HuH-7 (cell line): Measurements from ENCODE around the gene RTN4RL1.

ENCODE experiments used
- DNase-seq: peaks from one replicate; pipeline ENCODE4 v3.0.0; 2011; ENCODE audit warnings: low spot score

The RTN4RL1 gene

DNA sequence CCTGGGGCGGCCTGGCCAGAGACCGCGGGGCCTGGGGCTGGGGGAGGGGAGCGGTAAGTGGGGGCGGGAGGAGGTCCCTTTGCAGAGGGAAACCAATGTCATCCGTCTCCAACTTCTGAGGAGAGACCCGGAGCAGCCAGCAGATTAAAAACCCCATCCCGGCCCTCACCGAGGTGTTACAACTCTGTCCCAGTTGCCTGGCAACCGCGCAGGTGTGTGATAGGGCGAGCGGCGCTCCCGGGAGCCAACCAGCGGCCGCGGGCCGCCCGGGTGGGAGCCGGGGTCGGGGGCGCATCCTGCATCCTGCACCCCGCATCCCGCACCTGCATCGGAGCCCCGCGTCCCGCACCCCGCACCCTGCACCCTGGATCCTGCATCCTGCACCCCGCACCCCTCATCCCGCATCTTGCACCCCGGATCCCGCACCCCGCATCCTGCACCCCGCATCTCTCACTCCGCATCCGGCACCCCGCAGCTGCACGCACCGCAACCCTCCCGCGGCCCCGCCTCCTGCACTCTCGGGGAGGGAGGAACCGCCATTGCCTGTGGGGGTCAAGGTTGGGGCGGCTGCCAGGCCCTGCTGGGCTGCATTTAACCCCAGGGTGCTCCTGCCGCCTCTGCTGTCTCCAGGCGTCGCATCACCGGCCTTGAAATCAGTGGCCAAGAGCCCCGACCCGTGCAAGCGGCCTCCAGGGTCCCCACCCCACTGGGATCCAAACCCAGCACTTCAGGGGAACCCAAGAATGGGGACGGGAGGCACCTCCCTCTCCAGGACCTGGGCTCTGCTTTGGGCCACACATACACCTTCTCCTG, 47.3 kb downstream of the RTN4RL1 start:
- no peak for DNase-seq

GRCh38 chr17:1976683-1977064, 48.5 kb downstream of the RTN4RL1 start:
- no peak for DNase-seq

DNA sequence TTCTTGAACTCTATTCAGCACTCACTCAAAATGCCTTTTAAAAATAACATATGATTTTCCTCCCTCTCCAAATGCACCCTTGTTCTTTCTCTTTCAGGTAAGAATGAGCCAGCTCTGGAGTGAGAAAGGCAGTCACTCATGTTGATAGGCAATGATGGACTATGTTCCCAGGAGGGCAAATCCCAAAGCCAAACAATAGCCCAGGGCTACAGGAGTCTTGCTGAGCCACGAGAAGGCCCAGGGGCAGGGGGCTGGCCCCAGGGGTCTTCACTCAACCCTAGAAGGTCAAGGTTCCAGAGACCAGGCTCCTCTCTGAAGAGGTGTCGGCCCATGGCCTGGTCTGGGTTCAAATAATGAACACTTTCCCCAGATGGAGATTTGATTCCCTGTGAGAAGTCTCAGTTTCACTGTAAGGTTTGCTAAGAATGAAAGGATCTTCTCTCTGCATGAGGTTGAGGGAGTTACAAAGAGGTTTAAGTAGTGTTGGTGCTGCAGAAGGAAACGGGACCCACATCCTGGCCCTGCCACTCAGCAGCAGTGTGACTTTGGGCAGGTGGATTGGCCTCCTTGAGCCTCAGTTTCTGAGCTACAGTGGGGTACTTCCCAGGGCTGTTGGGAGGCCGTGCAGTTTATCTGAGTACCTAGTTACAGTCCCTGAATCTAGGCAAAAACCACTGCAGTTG, 49.0 kb downstream of the RTN4RL1 start:
- no peak for DNase-seq

DNA sequence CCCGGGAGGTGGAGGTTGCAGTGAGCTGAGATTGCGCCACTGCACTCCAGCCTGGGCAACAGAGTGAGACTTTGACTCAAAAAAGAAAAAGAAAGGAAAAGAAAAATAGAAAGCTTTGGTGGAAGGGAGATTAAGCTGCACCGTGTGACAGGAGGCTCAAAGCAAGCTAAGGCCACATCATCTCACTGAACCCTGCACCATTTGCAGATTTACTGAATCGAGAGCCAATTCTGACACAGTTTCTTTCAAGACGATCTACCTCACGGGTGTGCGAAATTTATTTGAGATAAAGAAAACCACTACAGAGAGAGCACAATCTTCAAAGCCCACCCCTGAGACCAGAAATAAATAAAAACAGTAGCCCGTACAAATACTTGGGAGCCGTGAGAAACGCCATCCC, 49.6 kb downstream of the RTN4RL1 start:
- no peak for DNase-seq

DNA sequence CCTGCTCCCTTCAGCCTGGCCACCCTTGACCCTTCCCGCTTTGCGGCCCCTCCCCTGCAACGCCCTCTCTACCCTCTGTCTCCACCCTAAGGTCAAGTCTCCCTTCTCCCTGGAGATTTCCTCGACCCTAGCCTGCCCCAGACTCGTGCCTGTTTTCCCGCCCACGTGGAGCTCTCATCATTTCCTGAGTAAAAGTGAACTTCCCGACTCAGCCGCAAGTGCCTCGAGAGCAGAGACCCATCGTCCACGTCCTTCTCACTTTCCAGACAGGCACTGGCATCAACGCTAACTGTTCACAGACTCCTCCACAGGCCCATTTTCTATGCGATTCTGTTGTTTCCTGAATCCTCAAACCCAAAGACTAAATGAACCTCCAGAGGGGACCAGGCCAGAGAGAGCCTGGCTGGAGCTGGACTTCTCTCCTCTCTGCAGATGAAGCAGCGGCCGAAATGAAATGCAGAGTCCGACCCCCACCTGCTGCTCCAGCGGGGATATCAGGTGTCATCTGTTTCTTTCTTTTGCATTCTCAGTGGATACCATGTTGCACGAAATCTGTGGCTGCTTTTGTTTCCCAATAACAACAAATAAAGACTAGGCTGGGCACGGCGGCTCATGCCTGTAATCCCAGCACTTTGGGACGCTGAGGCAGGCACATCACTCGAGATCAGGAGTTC, 52.5 kb downstream of the RTN4RL1 start:
- DNase-seq = no peak

DNA sequence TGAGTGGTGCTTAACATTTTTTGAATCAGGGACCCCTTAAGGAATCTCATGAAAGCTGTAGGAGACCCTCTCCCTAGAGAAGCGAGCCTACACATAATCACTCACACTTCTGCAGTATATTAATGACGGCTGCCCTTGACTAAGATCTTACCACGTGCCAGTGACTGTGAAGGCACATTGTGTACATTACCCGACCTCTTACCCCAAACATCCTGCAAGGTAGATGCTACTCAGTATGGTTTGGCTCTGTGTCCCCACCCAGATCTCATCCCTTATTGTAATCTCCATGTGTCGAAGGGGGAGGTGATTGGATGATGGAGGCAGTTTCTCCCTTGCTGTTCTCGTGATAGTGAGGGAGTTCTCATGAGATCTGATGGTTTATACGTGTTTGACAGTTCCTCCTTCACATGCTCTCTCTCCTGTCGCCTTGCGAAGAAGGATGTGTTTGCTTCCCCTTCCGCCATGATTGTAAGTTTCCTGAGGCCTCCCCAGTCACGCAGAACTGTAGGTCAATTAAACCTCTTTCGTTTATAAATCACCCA, 54.2 kb downstream of the RTN4RL1 start:
- no peak for DNase-seq

DNA sequence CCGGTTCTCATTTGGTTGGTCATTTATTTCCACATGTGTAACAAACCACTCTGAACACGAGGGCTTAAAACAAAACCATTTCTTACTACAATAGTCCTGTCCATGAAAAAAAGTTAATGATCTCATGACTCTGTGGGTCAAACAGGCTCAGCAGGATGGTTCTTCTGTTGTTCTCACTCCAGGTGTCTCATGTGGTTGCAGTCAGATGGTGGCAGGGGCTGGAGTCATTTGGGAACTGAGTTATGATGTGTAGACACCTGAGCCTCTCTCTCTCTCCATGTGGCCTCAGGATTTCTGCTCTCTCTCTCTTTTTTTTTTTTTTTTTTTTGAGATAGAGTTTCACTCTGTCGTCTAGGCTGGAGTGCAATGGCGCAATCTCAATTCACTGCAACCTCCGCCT, 55.4 kb downstream of the RTN4RL1 start:
- DNase-seq = no peak

DNA sequence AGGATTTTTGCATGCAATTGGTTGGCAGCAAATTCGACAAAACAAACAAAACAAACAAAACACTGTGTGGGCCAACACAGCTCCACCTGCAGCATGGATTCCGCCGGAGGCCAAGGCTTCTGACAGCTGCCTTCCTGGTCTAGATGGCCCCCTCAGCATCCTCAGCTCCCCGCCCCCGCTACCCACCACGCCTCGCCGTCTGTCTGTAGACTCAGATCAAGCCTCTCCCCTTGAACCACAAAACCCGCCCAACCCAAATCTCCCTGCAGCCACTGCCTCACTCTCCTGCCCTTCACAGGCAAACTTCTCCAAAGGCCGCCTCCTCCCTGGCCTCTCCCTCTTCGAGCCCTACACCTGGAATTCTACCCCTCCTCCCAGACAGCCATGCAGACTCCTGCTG, 57.9 kb downstream of the RTN4RL1 start:
- no peak for DNase-seq

DNA sequence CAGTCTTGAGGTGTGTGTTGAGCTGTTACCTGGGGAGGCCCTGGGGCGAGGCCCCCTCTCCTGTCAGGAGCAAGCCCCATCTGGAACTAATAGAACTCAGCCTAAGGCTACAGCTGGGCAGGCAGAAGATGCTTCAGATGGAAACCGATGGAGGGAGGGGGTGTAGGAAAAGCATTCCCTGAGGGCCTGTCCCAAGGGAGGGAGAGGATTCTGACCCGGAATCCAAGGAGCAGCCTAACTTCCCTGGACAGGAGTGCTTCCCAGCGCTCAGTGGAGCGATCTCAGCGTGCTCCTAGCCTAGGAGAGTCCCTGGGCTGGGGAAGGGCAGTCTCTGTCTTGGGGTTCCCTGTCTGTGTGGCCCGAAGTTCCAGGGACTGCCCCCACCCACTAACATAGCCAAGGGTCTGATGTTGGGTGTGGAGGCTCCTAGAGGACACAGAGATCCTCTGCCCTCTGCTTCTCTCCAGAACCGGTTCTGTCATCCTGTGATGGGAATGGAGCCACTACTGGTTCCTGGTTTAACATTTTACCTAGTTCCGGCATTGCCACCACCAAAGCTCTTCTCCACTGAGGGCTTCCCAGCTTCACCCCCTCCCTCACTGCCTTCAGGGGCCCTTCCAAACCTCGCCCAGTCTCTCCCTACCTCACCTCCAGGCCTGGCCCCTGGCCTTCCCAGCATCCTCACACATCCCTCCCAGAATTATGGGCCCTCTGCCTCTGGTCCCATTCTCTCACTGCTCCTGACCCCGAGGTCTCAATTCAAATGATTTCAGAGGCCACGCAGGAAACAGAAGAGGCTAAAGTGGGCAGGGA, 58.7 kb downstream of the RTN4RL1 start:
- DNase-seq = no peak

DNA sequence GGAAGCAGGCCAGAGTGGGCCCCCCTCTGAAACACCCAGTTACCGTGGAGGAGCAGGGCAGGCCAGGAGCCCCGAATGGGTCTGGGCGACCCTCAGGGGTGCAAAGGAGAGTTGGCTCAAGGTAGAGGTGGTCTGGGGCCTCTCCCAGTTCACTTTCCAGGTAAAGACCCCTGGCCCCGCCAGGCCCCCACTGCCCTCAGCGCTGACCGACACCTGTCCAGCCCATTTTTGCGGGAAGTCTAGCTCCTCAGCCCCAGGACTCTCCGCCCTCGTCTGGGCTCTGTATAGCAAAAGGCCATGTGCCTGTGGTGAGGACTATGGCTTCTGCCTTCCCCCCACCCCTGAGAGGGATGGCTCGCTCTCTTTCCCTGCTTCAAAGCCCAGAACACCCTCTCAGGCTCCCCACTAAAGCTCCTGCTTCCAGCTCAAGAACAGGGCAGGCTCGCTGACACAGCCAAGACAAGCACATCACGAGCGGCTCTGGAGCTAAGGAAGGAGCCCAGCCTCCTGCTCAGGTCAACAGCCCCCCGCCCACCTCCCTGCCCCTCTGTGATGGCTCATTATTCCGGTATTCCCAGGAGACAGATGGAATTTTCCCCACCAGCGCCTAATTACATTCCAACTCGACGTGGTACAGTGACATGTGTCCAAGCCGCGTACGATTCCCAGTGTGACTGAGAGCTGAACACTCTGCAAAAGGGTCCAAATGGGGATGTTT, 59.4 kb downstream of the RTN4RL1 start:
- no peak for DNase-seq

GRCh38 chr17:1963250-1963649, 61.9 kb downstream of the RTN4RL1 start:
- DNase-seq = no peak

- DNase-seq = no peak
These were observed 63.9 kb downstream of the RTN4RL1 start for GRCh38 chr17:1961189-1961588.

DNA sequence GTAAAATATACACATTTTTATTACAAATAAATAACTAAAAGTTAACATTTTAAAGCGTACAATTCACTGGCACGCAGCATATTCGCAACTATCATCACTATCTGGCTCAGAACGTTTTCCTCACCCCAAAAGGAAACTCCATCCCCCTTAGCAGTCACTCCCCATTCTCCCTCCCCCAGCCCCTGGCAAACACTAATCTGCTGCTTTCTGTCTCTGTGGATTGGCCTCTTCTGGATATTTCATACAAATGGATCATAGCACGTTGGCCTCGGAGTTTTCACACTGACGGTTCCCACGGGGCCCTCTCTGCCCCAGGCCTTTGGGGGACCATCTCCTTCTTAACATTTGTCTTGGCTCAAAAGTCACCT, 64.6 kb downstream of the RTN4RL1 start:
- no peak for DNase-seq

DNA sequence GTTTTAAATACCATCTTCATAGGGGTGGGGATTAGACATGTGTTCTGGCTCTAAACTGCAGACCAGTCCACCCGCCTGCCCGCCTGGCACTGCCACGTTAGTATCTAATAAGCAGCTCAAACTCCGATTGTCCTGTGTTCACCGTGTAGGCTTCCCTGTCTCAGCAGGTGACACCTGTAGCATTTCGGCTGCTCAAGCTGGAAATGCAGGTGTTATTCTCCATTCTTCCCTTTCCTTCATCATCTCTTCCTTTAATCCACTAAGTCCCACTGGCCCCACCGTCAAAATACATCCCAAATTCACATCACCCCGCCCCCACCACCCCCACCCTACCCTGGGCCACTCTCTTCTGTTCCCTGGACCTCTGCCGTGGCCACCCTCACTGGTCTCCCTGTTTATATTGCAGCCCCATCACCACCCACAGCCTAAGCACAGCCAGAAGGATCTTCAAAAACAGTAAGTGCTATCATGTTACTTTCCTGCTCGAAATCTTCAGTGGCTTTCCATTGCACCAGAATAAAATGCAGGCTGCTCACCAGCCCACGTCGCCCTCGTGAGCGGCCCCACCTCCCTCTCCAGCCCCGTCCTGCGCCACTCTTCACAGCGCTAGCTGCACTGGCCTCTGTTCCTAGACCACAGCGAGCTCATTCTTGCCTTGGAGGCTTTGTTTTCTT, 65.1 kb downstream of the RTN4RL1 start:
- DNase-seq = no peak

- DNase-seq = no peak
These were observed 66.8 kb downstream of the RTN4RL1 start for GRCh38 chr17:1958134-1958881.

DNA sequence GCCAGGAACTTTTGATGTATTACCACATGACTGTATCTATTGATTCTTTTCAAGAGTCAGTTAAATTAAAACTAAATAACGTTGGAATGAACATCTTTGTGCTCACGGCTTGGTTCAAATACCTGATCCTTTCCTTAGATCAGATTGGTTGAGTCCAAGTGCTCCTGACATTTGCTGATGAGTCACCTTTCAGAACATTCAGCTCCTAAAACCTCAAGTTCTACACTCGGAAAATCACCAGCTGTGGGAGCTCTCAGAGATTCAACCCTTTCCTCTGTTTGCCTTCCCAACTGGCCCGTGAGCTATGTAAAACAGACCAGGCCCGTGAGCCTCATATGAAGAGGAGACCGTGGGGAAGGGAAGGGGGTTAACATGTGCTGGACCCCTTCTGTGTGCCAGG, 68.1 kb downstream of the RTN4RL1 start:
- DNase-seq = no peak

DNA sequence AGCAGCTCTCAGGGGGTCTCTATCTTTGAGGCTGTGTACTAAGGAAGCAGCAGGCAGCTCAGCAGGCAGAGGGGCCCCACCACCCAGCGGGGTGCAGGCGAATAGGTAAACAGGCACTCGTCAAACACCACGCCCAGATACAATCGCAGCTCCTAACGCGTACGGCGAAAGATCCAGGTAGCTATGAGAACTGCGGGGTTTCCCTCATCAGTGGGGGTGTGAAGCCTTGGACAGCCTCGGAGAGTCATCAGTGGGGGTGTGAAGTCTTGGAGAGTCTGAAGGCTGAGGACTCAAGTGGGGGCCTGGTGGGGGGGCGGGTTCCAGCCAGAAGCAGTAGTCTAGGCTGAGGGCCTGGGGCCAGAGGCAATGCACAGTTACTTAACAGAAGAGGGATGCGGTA, 69.0 kb downstream of the RTN4RL1 start:
- no peak for DNase-seq

GRCh38 chr17:1953831-1954230, 71.3 kb downstream of the RTN4RL1 start:
- no peak for DNase-seq

- DNase-seq = no peak
These were observed 73.2 kb downstream of the RTN4RL1 start for GRCh38 chr17:1951920-1952319.

- DNase-seq = no peak
These were observed 75.4 kb downstream of the RTN4RL1 start for GRCh38 chr17:1949754-1950153.
